ENCODE data around the gene TMED5. TPM values are rescaled to one million over a fixed set of nuclear protein-coding genes. Genes with fewer than 3 reads are reported as not detected.

Gene TMED5
- polyA plus RNA-seq, 1 donor from 2014 or later = 31.9 TPM

- Mint-ChIP-seq H3K36me3 (peaks cover 3% of the 10 kb centered on the region), H3K27me3 (no peaks in the 10 kb centered on the region), H3K4me3 (no peak overlapping the region), H3K9me3 (no peaks in the 10 kb centered on the region), H3K4me1 (peaks cover 0 to 5% (median 0%) of the 10 kb centered on the region in 3 donors), H3K27ac (no peak overlapping the region)
These were observed 59.6 kb downstream of the TMED5 start for GRCh38 chr1:93120614-93121013.

GRCh38 chr1:93114391-93114790 lies 65.8 kb downstream of the TMED5 start:
- no peak overlapping the region for H3K27ac Mint-ChIP-seq
- H3K4me3 Mint-ChIP-seq = no peak overlapping the region
- H3K36me3 Mint-ChIP-seq = peaks cover 3% of the 10 kb centered on the region
- peaks cover 15 to 23% (median 23%) of the 10 kb centered on the region in 3 donors for H3K4me1 Mint-ChIP-seq
- H3K27me3 Mint-ChIP-seq = no peaks in the 10 kb centered on the region
- H3K9me3 Mint-ChIP-seq = no peaks in the 10 kb centered on the region

- Mint-ChIP-seq H3K27me3 (no peaks in the 10 kb centered on the region), H3K4me1 (peaks cover 18 to 31% (median 28%) of the 10 kb centered on the region in 3 donors), H3K36me3 (peaks cover 10% of the 10 kb centered on the region), H3K9me3 (peaks cover 0 to 3% (median 0%) of the 10 kb centered on the region in 3 donors), H3K27ac (no peak overlapping the region), H3K4me3 (no peak overlapping the region)
These were observed 67.1 kb downstream of the TMED5 start for GRCh38 chr1:93113127-93113526.

- peaks cover 10% of the 10 kb centered on the region for H3K36me3 Mint-ChIP-seq
- peak overlapping the region in 1 of 3 donors; percentile 20 for H3K27ac Mint-ChIP-seq
- H3K4me1 Mint-ChIP-seq = peaks cover 18 to 36% (median 31%) of the 10 kb centered on the region in 3 donors
- H3K9me3 Mint-ChIP-seq = peaks cover 0 to 6% (median 4%) of the 10 kb centered on the region in 3 donors
- H3K27me3 Mint-ChIP-seq = no peaks in the 10 kb centered on the region
- H3K4me3 Mint-ChIP-seq = peak overlapping the region in 2 of 4 donors; percentile 64 to 66
These were observed 68.7 kb downstream of the TMED5 start for GRCh38 chr1:93111561-93111960.

GRCh38 chr1:93111065-93111464 lies 69.1 kb downstream of the TMED5 start:
- no peaks in the 10 kb centered on the region for H3K27me3 Mint-ChIP-seq
- H3K27ac Mint-ChIP-seq = peak overlapping the region in 1 of 3 donors; percentile 20
- H3K36me3 Mint-ChIP-seq = peaks cover 11% of the 10 kb centered on the region
- H3K4me1 Mint-ChIP-seq = peaks cover 18 to 36% (median 31%) of the 10 kb centered on the region in 3 donors
- H3K4me3 Mint-ChIP-seq = peak overlapping the region in 2 of 4 donors; percentile 33 to 64
- H3K9me3 Mint-ChIP-seq = peaks cover 0 to 6% (median 4%) of the 10 kb centered on the region in 3 donors

GRCh38 chr1:93109578-93109977 lies 70.6 kb downstream of the TMED5 start:
- Mint-ChIP-seq H3K4me3 (peak overlapping the region in 1 of 4 donors; percentile 49), H3K9me3 (peaks cover 0 to 6% (median 4%) of the 10 kb centered on the region in 3 donors), H3K27me3 (no peaks in the 10 kb centered on the region), H3K36me3 (peaks cover 18% of the 10 kb centered on the region), H3K27ac (no peak overlapping the region), H3K4me1 (peaks cover 20 to 40% (median 33%) of the 10 kb centered on the region in 3 donors)

- peaks cover 0 to 6% (median 4%) of the 10 kb centered on the region in 3 donors for H3K9me3 Mint-ChIP-seq
- H3K4me1 Mint-ChIP-seq = peaks cover 27 to 45% (median 35%) of the 10 kb centered on the region in 3 donors
- H3K27ac Mint-ChIP-seq = no peak overlapping the region
- H3K36me3 Mint-ChIP-seq = peaks cover 18% of the 10 kb centered on the region
- no peak overlapping the region for H3K4me3 Mint-ChIP-seq
- H3K27me3 Mint-ChIP-seq = no peaks in the 10 kb centered on the region
These were observed 71.9 kb downstream of the TMED5 start for GRCh38 chr1:93108335-93108734.

GRCh38 chr1:93107395-93107794 lies 72.8 kb downstream of the TMED5 start:
- H3K4me1 Mint-ChIP-seq = peaks cover 29 to 48% (median 36%) of the 10 kb centered on the region in 3 donors
- peak overlapping the region in 1 of 4 donors; percentile 70 for H3K4me3 Mint-ChIP-seq
- H3K9me3 Mint-ChIP-seq = peaks cover 0 to 6% (median 4%) of the 10 kb centered on the region in 3 donors
- H3K27ac Mint-ChIP-seq = no peak overlapping the region
- H3K27me3 Mint-ChIP-seq = no peaks in the 10 kb centered on the region
- H3K36me3 Mint-ChIP-seq = peaks cover 20% of the 10 kb centered on the region

GRCh38 chr1:93106226-93106625 lies 74.0 kb downstream of the TMED5 start:
- H3K27me3 Mint-ChIP-seq = no peaks in the 10 kb centered on the region
- peak overlapping the region in 1 of 4 donors; percentile 14 for H3K4me3 Mint-ChIP-seq
- H3K9me3 Mint-ChIP-seq = peaks cover 0 to 6% (median 4%) of the 10 kb centered on the region in 3 donors
- peaks cover 20% of the 10 kb centered on the region for H3K36me3 Mint-ChIP-seq
- H3K4me1 Mint-ChIP-seq = peaks cover 30 to 48% (median 34%) of the 10 kb centered on the region in 3 donors
- no peak overlapping the region for H3K27ac Mint-ChIP-seq

GRCh38 chr1:93102142-93102541 lies 78.1 kb downstream of the TMED5 start:
- Mint-ChIP-seq H3K9me3 (peaks cover 0 to 4% (median 3%) of the 10 kb centered on the region in 3 donors), H3K27ac (no peak overlapping the region), H3K4me1 (peaks cover 44 to 53% (median 44%) of the 10 kb centered on the region in 3 donors), H3K27me3 (no peaks in the 10 kb centered on the region), H3K36me3 (peaks cover 9% of the 10 kb centered on the region), H3K4me3 (peak overlapping the region in 1 of 4 donors; percentile 58)

Other genes with a start within 250 kb of the TMED5 start
- gene DIPK1A, start 219.0 kb downstream of the TMED5 start, polyA plus RNA-seq = 29.2 TPM
- 60.7 TPM for gene MTF2, start 101.1 kb downstream of the TMED5 start, polyA plus RNA-seq
- 15.2 TPM for gene CCDC18, start 311 bp upstream of the TMED5 start, polyA plus RNA-seq
- gene DR1, start 165.5 kb upstream of the TMED5 start, polyA plus RNA-seq = 69.4 TPM

All from IgD-negative memory B cell (primary cell).